ENCODE measurements around the gene SDF4.

- TF ChIP-seq CTCF (IDR thresholded peaks at IDR 0.05): no peak
- TF ChIP-seq POLR2A (IDR thresholded peaks at IDR 0.05): no peak
- no peak for TF ChIP-seq POLR2AphosphoS5 (IDR thresholded peaks at IDR 0.05)
- no peak for TF ChIP-seq EP300 (IDR thresholded peaks at IDR 0.05)
Measured at GRCh38 chr1:1253314-1253713, 21.5 kb upstream of the SDF4 start.

All from sigmoid colon (tissue), 4 donors.